ENCODE data around the gene DNAJC6.
A peak's percentile ranks its signal among the peaks of the same experiment; 100 is the strongest.
"Not testable (repeated sequence)": the region's sequence is repeated elsewhere in the genome, so short reads cannot be mapped to it uniquely, and the experiment has no call there.

DNAJC6 gene

GRCh38 chr1:65435987-65436386 is 126.6 kb downstream of the DNAJC6 start:
- DNase-seq, result no peak

GRCh38 chr1:65437616-65438015 is 128.3 kb downstream of the DNAJC6 start:
- DNase-seq, result no peak

- DNase-seq, result no peak
These were observed 131.1 kb downstream of the DNAJC6 start for GRCh38 chr1:65440322-65440900.

GRCh38 chr1:65440915-65441314 is 131.6 kb downstream of the DNAJC6 start:
- no peak for DNase-seq

GRCh38 chr1:65441464-65441863 is 132.1 kb downstream of the DNAJC6 start:
- DNase-seq, result no peak

GRCh38 chr1:65442442-65442841 is 133.1 kb downstream of the DNAJC6 start:
- no peak for DNase-seq

- DNase-seq, result no peak
These were observed 134.3 kb downstream of the DNAJC6 start for GRCh38 chr1:65443647-65444046.

GRCh38 chr1:65444128-65444640 is 134.8 kb downstream of the DNAJC6 start:
- DNase-seq, result no peak

- no peak for DNase-seq
These were observed 136.5 kb downstream of the DNAJC6 start for GRCh38 chr1:65445837-65446236.

GRCh38 chr1:65449214-65449823 is 140.0 kb downstream of the DNAJC6 start:
- DNase-seq, result no peak

GRCh38 chr1:65455678-65456077 is 146.3 kb downstream of the DNAJC6 start:
- not testable (repeated sequence) for DNase-seq

- no peak for DNase-seq
These were observed 147.1 kb downstream of the DNAJC6 start for GRCh38 chr1:65456481-65456880.

- peak; percentile 26 for DNase-seq
These were observed 148.5 kb downstream of the DNAJC6 start for GRCh38 chr1:65457868-65458267.

GRCh38 chr1:65458730-65459396 is 149.5 kb downstream of the DNAJC6 start:
- DNase-seq, result no peak

- DNase-seq, result peak; percentile 49
These were observed 150.0 kb downstream of the DNAJC6 start for GRCh38 chr1:65459397-65459768.

Data from activated CD4-positive, alpha-beta T cell treated with anti-CD3 and anti-CD28 coated beads, Interleukin-2, amount 50 U/mL, for 16 hours (primary cell).